IPS-18a (cell line): ENCODE data around the gene ABHD16B.
"Not testable (repeated sequence)": the region's sequence is repeated elsewhere in the genome, so short reads cannot be mapped to it uniquely, and the experiment has no call there.

Source experiments
- H3K27ac ChIP-seq: one replicate; pipeline ENCODE4 v1.5.1; 2013; ENCODE audit warnings: low read length
- H3K27me3 ChIP-seq: one replicate; pipeline ENCODE4 v1.6.1; 2013; ENCODE audit warnings: mild to moderate bottlenecking, low read length; ENCODE audit not compliant: control insufficient read depth, insufficient read depth
- H3K36me3 ChIP-seq: one replicate; pipeline ENCODE4 v1.6.1; 2013; ENCODE audit warnings: low read depth, low read length; ENCODE audit not compliant: control insufficient read depth
- H3K4me1 ChIP-seq: one replicate; pipeline ENCODE4 v1.6.1; 2013; ENCODE audit warnings: low read depth, low read length; ENCODE audit not compliant: control insufficient read depth
- H3K4me3 ChIP-seq: one replicate; pipeline ENCODE4 v1.5.1; 2013; ENCODE audit warnings: low read length
- H3K9ac ChIP-seq: one replicate; pipeline ENCODE4 v1.6.1; 2013; ENCODE audit warnings: mild to moderate bottlenecking, low read length, moderate library complexity
- H3K9me3 ChIP-seq: one replicate; pipeline ENCODE4 v1.6.1; 2013; ENCODE audit warnings: low read depth, low read length; ENCODE audit not compliant: control insufficient read depth

ABHD16B gene

GRCh38 chr20:63874241-63874640, 12.9 kb downstream of the ABHD16B start:
- not testable (repeated sequence) for H3K27ac ChIP-seq, H3K27me3 ChIP-seq, H3K9ac ChIP-seq, H3K9me3 ChIP-seq, H3K4me3 ChIP-seq, H3K4me1 ChIP-seq
- H3K36me3 ChIP-seq = peaks cover 52% of the 10 kb centered on the region

- Histone ChIP-seq H3K9ac (no peak overlapping the region), H3K27me3 (no peaks in the 10 kb centered on the region), H3K4me3 (no peak overlapping the region), H3K27ac (no peak overlapping the region), H3K9me3 (no peaks in the 10 kb centered on the region), H3K36me3 (peaks cover 39% of the 10 kb centered on the region), H3K4me1 (no peaks in the 10 kb centered on the region)
Measured at GRCh38 chr20:63876489-63877036, 15.3 kb downstream of the ABHD16B start.

DNA sequence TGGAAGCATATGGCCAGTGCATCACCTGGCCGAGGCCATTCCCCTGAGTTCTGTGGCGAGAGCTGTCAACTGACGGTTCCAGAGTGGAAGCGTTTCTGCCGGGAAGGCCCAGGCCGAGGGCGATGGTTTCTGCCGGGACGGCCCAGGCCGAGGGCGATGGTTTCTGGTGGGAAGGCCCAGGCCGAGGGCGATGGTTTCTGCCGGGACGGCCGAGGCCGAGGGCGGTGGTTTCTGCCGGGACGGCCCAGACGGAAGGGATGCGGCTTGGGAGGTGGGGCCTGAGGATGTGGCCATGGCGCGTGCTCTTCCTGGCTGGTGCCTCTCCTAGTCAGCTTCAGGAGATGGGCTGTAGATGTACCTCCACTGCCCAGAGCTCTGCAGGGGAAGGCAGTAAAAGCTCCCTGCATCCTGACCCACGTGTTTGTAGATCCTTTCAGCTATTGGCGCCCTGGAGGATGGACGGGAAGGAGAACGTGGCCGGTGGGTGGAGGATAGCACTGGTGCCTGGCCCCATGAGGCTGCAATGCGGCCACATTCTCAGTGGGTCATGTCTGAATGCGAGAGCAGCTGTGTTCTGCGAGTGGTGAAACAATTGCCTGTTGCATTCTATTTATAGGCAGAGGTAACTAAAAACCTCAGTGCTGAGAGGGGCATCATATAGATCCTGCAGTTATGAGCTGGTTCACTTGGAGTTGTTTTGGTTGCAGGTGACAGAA, 16.6 kb downstream of the ABHD16B start:
- H3K27ac ChIP-seq = no peak overlapping the region
- H3K9ac ChIP-seq = no peak overlapping the region
- peaks cover 37% of the 10 kb centered on the region for H3K36me3 ChIP-seq

GRCh38 chr20:63878899-63879663, 17.8 kb downstream of the ABHD16B start:
- Histone ChIP-seq H3K27ac (no peak overlapping the region), H3K27me3 (no peaks in the 10 kb centered on the region), H3K9ac (no peak overlapping the region), H3K9me3 (no peaks in the 10 kb centered on the region), H3K4me3 (no peak overlapping the region), H3K36me3 (peaks cover 37% of the 10 kb centered on the region), H3K4me1 (no peaks in the 10 kb centered on the region)

More for the DNA sequence above, 16.6 kb downstream of the ABHD16B start:
- Histone ChIP-seq H3K4me1 (no peaks in the 10 kb centered on the region), H3K27me3 (no peaks in the 10 kb centered on the region), H3K9me3 (no peaks in the 10 kb centered on the region), H3K4me3 (no peak overlapping the region)

- not testable (repeated sequence) for H3K9ac ChIP-seq, H3K27me3 ChIP-seq, H3K4me3 ChIP-seq, H3K27ac ChIP-seq, H3K4me1 ChIP-seq, H3K9me3 ChIP-seq
- peaks cover 39% of the 10 kb centered on the region for H3K36me3 ChIP-seq
Measured at GRCh38 chr20:63880901-63881300, 19.6 kb downstream of the ABHD16B start.

- no peaks in the 10 kb centered on the region for H3K4me1 ChIP-seq
- no peaks in the 10 kb centered on the region for H3K27me3 ChIP-seq
- no peak overlapping the region for H3K27ac ChIP-seq
- no peak overlapping the region for H3K4me3 ChIP-seq
- H3K36me3 ChIP-seq = peaks cover 32% of the 10 kb centered on the region
- H3K9me3 ChIP-seq = no peaks in the 10 kb centered on the region
- H3K9ac ChIP-seq = no peak overlapping the region
Measured at GRCh38 chr20:63881451-63882226, 20.3 kb downstream of the ABHD16B start.

DNA sequence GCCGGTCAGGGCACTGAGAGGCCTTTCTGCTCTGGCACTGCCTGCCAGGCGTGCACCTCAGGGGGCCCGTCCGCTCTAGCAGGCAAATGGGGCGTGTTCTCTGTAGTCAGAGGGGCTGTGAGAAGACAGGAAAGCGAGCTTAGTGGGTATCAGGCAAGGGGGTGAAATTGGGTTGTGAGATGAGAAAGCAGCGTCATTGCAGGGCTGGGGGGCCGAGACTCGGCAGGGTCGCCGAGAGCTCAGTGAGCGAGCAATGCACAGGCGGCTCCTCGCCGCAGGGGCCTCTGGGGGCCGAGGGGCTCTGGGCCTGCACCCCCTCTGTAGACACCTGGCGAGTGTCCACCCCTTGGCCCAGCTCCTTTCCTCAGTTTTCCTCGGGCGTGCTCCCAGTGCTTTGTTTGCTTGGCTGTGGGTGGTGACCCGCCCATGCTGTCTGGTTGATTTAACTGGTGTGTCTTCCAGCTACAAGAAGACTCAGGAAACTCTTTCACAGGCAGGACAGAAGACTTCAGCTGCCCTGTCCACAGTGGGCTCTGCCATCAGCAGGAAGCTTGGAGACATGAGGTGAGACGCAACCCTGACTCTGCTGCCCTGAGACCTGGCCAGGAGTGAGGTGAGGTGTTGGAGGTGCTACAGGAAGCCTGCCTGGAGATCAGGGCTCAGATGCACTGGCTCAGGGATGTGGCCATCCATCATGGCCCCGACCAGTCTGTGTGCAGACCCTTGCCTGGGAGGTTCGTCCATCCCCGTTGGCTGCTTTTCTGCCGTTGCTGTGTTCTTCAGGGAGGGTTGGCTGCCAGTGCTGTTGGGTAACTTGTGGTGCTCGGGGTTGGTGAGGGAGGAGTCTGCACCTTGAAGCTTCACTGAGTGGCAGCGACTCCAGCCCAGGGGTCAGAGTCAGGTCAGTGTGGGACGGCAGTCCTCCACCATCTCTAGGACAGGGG, 21.2 kb downstream of the ABHD16B start:
- Histone ChIP-seq H3K9ac (no peak overlapping the region), H3K36me3 (peaks cover 30% of the 10 kb centered on the region), H3K27ac (no peak overlapping the region)

GRCh38 chr20:63883201-63883593, 21.9 kb downstream of the ABHD16B start:
- H3K4me3 ChIP-seq = no peak overlapping the region
- H3K9ac ChIP-seq = no peak overlapping the region
- H3K36me3 ChIP-seq = peaks cover 33% of the 10 kb centered on the region
- H3K27ac ChIP-seq = no peak overlapping the region
- H3K9me3 ChIP-seq = no peaks in the 10 kb centered on the region
- no peaks in the 10 kb centered on the region for H3K4me1 ChIP-seq
- H3K27me3 ChIP-seq = no peaks in the 10 kb centered on the region

More for the DNA sequence above, 21.2 kb downstream of the ABHD16B start:
- Histone ChIP-seq H3K9me3 (no peaks in the 10 kb centered on the region), H3K27me3 (no peaks in the 10 kb centered on the region), H3K4me3 (no peak overlapping the region), H3K4me1 (no peaks in the 10 kb centered on the region)

- H3K9me3 ChIP-seq = no peaks in the 10 kb centered on the region
- no peaks in the 10 kb centered on the region for H3K4me1 ChIP-seq
- no peak overlapping the region for H3K9ac ChIP-seq
- peaks cover 42% of the 10 kb centered on the region for H3K36me3 ChIP-seq
- no peak overlapping the region for H3K4me3 ChIP-seq
- H3K27me3 ChIP-seq = no peaks in the 10 kb centered on the region
- no peak overlapping the region for H3K27ac ChIP-seq
Measured at GRCh38 chr20:63884506-63885263, 23.4 kb downstream of the ABHD16B start.

- H3K4me1 ChIP-seq = no peaks in the 10 kb centered on the region
- H3K36me3 ChIP-seq = peaks cover 49% of the 10 kb centered on the region
- H3K9ac ChIP-seq = no peak overlapping the region
Measured at GRCh38 chr20:63885264-63886053, 24.2 kb downstream of the ABHD16B start.

More at GRCh38 chr20:63885264-63886053, 24.2 kb downstream of the ABHD16B start:
- H3K4me3 ChIP-seq = no peak overlapping the region
- H3K27me3 ChIP-seq = no peaks in the 10 kb centered on the region
- no peak overlapping the region for H3K27ac ChIP-seq
- H3K9me3 ChIP-seq = no peaks in the 10 kb centered on the region
